Measurements from ENCODE around the gene TATDN2. TPM values are rescaled to one million over a fixed set of nuclear protein-coding genes. Genes with fewer than 3 reads are reported as not detected.

TATDN2 gene
- total and polyA plus RNA-seq, 2 experiments from 2014 or later = 4.8 to 19.1 TPM

DNA sequence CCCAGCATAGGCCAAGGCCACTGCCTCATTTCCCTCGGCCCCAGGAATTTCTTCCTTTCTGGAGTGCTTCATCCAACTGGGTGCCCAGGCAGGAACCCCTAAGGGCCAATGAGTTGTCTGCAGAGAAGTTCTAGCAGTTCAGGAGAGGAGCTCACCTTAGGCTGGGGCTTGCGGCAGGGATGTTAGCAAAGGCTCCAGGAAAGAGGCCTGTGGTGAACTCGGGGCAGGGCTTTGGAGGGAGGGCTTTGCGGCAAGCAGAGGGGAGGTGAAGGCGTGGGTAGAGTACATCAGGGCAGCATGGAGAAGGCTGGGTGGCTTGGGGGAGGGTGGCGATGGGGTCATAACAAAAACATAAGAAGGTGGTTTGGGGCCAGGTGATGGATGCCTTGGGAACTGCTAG is 43.4 kb downstream of the TATDN2 start:
- peaks cover 8% of the 10 kb centered on the region for H3K36me3 Mint-ChIP-seq (ENCODE audit: low read depth)
- no peaks in the 10 kb centered on the region for H3F3A ChIP-seq (replicated peaks; ENCODE audit: low read depth)
- TF ChIP-seq REST (IDR thresholded peaks at IDR 0.05; ENCODE audit: unreplicated experiment) = no peak
- no peak for TF ChIP-seq STAT1 (IDR thresholded peaks at IDR 0.05; ENCODE audit: unreplicated experiment)
- TF ChIP-seq NANOG (IDR thresholded peaks at IDR 0.05; ENCODE audit: borderline replicate concordance) = no peak
- TF ChIP-seq ZNF114 (CRISPR knock-in tag; IDR thresholded peaks at IDR 0.05) = no peak
- no peak for TF ChIP-seq ZNF331 (CRISPR knock-in tag; IDR thresholded peaks at IDR 0.05; ENCODE audit: low read depth)
- TF ChIP-seq EZH2phosphoT487 (IDR thresholded peaks at IDR 0.05; ENCODE audit: unreplicated experiment) = no peak
- no peak for TF ChIP-seq POLR2AphosphoS5 (IDR thresholded peaks at IDR 0.05; ENCODE audit: low read depth)
- no peak for TF ChIP-seq EZH2 (IDR thresholded peaks at IDR 0.05; ENCODE audit: low read depth, unreplicated experiment)
- no peak for TF ChIP-seq JUNB (IDR thresholded peaks at IDR 0.05; ENCODE audit: unreplicated experiment)
- TF ChIP-seq, protein P1, sequence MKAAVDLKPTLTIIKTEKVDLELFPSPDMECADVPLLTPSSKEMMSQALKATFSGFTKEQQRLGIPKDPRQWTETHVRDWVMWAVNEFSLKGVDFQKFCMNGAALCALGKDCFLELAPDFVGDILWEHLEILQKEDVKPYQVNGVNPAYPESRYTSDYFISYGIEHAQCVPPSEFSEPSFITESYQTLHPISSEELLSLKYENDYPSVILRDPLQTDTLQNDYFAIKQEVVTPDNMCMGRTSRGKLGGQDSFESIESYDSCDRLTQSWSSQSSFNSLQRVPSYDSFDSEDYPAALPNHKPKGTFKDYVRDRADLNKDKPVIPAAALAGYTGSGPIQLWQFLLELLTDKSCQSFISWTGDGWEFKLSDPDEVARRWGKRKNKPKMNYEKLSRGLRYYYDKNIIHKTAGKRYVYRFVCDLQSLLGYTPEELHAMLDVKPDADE (IDR thresholded peaks at IDR 0.05) = no peak
- no peak for TF ChIP-seq CREB1 (CRISPR knock-in tag; IDR thresholded peaks at IDR 0.05; ENCODE audit: low read depth)
- TF ChIP-seq ZNF462 (CRISPR knock-in tag; IDR thresholded peaks at IDR 0.05) = no peak
- TF ChIP-seq CTCF (conservative IDR thresholded peaks at IDR 0.05; ENCODE audit: low read depth in 2 of 2) = no peak
- H3K9me2 ChIP-seq (ENCODE audit: insufficient read depth) = no peaks in the 10 kb centered on the region
- no peaks in the 10 kb centered on the region for H3K36me3 ChIP-seq (ENCODE audit: insufficient read depth)
- H4K20me1 ChIP-seq (replicated peaks; ENCODE audit: insufficient read depth) = no peaks in the 10 kb centered on the region
- H3K79me2 ChIP-seq (replicated peaks; ENCODE audit: insufficient read depth) = no peaks in the 10 kb centered on the region
- H3K4me3 ChIP-seq = no peak overlapping the region
- H2AFZ ChIP-seq = no peak overlapping the region
- ATAC-seq = no peak
- H3K4me2 ChIP-seq = no peak overlapping the region
- H3K27ac Mint-ChIP-seq = no peak overlapping the region; the same call in 1 of the 2 replicates
- no peak overlapping the region for H3K27ac ChIP-seq (ENCODE audit: low read depth)
- H3K9me3 Mint-ChIP-seq = no peaks in the 10 kb centered on the region; the same call in 2 of the 3 replicates
- peaks cover 8% of the 10 kb centered on the region for H3K4me1 Mint-ChIP-seq
- no peak for DNase-seq (ENCODE audit: low spot score)
- H3K4me3 Mint-ChIP-seq = no peak overlapping the region
- H3K4me1 ChIP-seq (ENCODE audit: insufficient read depth) = peaks cover 5% of the 10 kb centered on the region; the same call in 1 of the 2 replicates
- no peaks in the 10 kb centered on the region for H3K27me3 Mint-ChIP-seq (ENCODE audit: insufficient read depth, low read depth, poor library complexity)
- H3K27me3 ChIP-seq (ENCODE audit: insufficient read depth) = no peaks in the 10 kb centered on the region

All from GM23338 (cell line).